HEK293 (cell line): ENCODE data around the gene SYNPO.

Experiments used
- CTCF ChIA-PET: fragments of 350-600 bp; formaldehyde crosslinking; extraction: SDS; loops from one replicate; lab custom pipeline; 2021; ENCODE audit warnings: antibody characterized with exemption; lab: Yijun Ruan, JAX
- POLR2A ChIA-PET: fragments of 300-600 bp; formaldehyde crosslinking; extraction: SDS; loops from one replicate; lab custom pipeline; 2020; ENCODE audit warnings: antibody characterized with exemption, inconsistent platforms; lab: Yijun Ruan, JAX
- H3K27ac ChIP-seq: fragments of 200-500 bp; sonication (Bioruptor generic); 2 replicates; pipeline ENCODE4 v1.5.1; 2014; ENCODE audit warnings: low read depth, low read length, control low read depth, inconsistent platforms; ENCODE audit errors: extremely low read depth
- H3K36me3 ChIP-seq, 2 experiments: fragments of 200-500 bp in 1 of 2; sonication (Bioruptor generic) in 1 of 2; 1 replicate in 1 of 2; 2 replicates in 1 of 2; pipeline ENCODE4 v1.5.1; 2014 to 2017; ENCODE audit warnings: inconsistent platforms in 2 of 2, low read length in 2 of 2; ENCODE audit not compliant: control insufficient read depth in 2 of 2, insufficient read depth in 1 of 2
- H3K4me1 ChIP-seq: fragments of 200-500 bp; sonication (Bioruptor generic); 2 replicates; pipeline ENCODE4 v1.5.1; 2014; ENCODE audit warnings: mild to moderate bottlenecking, low read length, inconsistent platforms; ENCODE audit not compliant: control insufficient read depth, insufficient read depth
- H3K4me3 ChIP-seq: 2 replicates; pipeline ENCODE4 v1.5.1; 2011; ENCODE audit warnings: low read depth, mild to moderate bottlenecking, control low read depth, low read length, moderate library complexity
- H3K9me3 ChIP-seq: fragments of 200-500 bp; sonication (Bioruptor generic); 2 replicates; pipeline ENCODE4 v1.5.1; 2014; ENCODE audit warnings: low read depth, low read length, inconsistent platforms; ENCODE audit not compliant: control insufficient read depth, insufficient read depth
- ELK4 ChIP-seq: IDR thresholded peaks from 2 replicates; pipeline ENCODE4 v1.6.1; 2011; ENCODE audit warnings: mild to moderate bottlenecking, low read depth, low read length, borderline replicate concordance
- GLIS2 ChIP-seq: fragments of 450-650 bp; formaldehyde crosslinking; IDR thresholded peaks from 2 replicates; pipeline ENCODE4 v1.5.1; 2016; ENCODE audit warnings: missing biosample characterization, missing genetic modification characterization
- MZF1 ChIP-seq: fragments of 450-650 bp; formaldehyde crosslinking; IDR thresholded peaks from 2 replicates; pipeline ENCODE4 v1.5.1; 2017; ENCODE audit warnings: missing biosample characterization, missing genetic modification characterization, borderline replicate concordance
- PATZ1 ChIP-seq: fragments of 450-650 bp; formaldehyde crosslinking; IDR thresholded peaks from 2 replicates; pipeline ENCODE4 v1.5.1; 2016; ENCODE audit warnings: missing biosample characterization, missing genetic modification characterization
- PRDM10 ChIP-seq: fragments of 450-650 bp; formaldehyde crosslinking; IDR thresholded peaks from 2 replicates; pipeline ENCODE4 v1.5.1; 2016; ENCODE audit warnings: missing biosample characterization, missing genetic modification characterization
- ZBTB7A ChIP-seq: fragments of 450-650 bp; formaldehyde crosslinking; IDR thresholded peaks from 2 replicates; pipeline ENCODE4 v1.5.1; 2016; ENCODE audit warnings: low read depth, missing biosample characterization, missing genetic modification characterization
- ZBTB8A ChIP-seq: fragments of 450-650 bp; formaldehyde crosslinking; IDR thresholded peaks from 2 replicates; pipeline ENCODE4 v1.5.1; 2016; ENCODE audit warnings: missing biosample characterization, missing genetic modification characterization
- ZNF157 ChIP-seq: fragments of 450-650 bp; formaldehyde crosslinking; IDR thresholded peaks from 2 replicates; pipeline ENCODE4 v1.5.1; 2016; ENCODE audit warnings: missing biosample characterization, missing genetic modification characterization
- ZNF184 ChIP-seq: fragments of 450-650 bp; IDR thresholded peaks from 2 replicates; pipeline ENCODE4 v1.5.1; 2018; ENCODE audit warnings: missing biosample characterization, mild to moderate bottlenecking, missing genetic modification characterization
- ZNF239 ChIP-seq: fragments of 450-650 bp; formaldehyde crosslinking; IDR thresholded peaks from 2 replicates; pipeline ENCODE4 v1.5.1; 2016; ENCODE audit warnings: missing biosample characterization, missing genetic modification characterization
- ZNF266 ChIP-seq: fragments of 450-650 bp; formaldehyde crosslinking; IDR thresholded peaks from 2 replicates; pipeline ENCODE4 v1.5.1; 2016; ENCODE audit warnings: missing biosample characterization, missing genetic modification characterization, low read depth
- ZNF292 ChIP-seq: fragments of 450-650 bp; formaldehyde crosslinking; IDR thresholded peaks from 2 replicates; pipeline ENCODE4 v1.5.1; 2016; ENCODE audit warnings: low read depth, missing biosample characterization, missing genetic modification characterization, borderline replicate concordance
- ZNF341 ChIP-seq: fragments of 450-650 bp; formaldehyde crosslinking; IDR thresholded peaks from 2 replicates; pipeline ENCODE4; 2016; ENCODE audit warnings: low read depth, missing biosample characterization, missing genetic modification characterization
- ZNF366 ChIP-seq: fragments of 450-650 bp; formaldehyde crosslinking; conservative IDR thresholded peaks from 2 replicates; pipeline ENCODE4 v1.5.1; 2016; ENCODE audit warnings: missing biosample characterization, missing genetic modification characterization
- ZNF394 ChIP-seq: fragments of 450-650 bp; formaldehyde crosslinking; IDR thresholded peaks from 2 replicates; pipeline ENCODE4 v1.5.1; 2016; ENCODE audit warnings: missing biosample characterization, missing genetic modification characterization, mild to moderate bottlenecking, moderate library complexity, borderline replicate concordance
- ZNF398 ChIP-seq: fragments of 450-650 bp; formaldehyde crosslinking; IDR thresholded peaks from 2 replicates; pipeline ENCODE4 v1.5.1; 2017; ENCODE audit warnings: missing biosample characterization, missing genetic modification characterization
- ZNF488 ChIP-seq: fragments of 450-650 bp; formaldehyde crosslinking; IDR thresholded peaks from 2 replicates; pipeline ENCODE4 v1.5.1; 2016; ENCODE audit warnings: missing biosample characterization, missing genetic modification characterization
- ZNF600 ChIP-seq: fragments of 450-650 bp; formaldehyde crosslinking; IDR thresholded peaks from 2 replicates; pipeline ENCODE4 v1.5.1; 2016; ENCODE audit warnings: missing biosample characterization, missing genetic modification characterization
- ZNF629 ChIP-seq: fragments of 450-650 bp; formaldehyde crosslinking; IDR thresholded peaks from 2 replicates; pipeline ENCODE4 v1.5.1; 2017; ENCODE audit warnings: missing biosample characterization, missing genetic modification characterization
- ZNF658 ChIP-seq: fragments of 450-650 bp; formaldehyde crosslinking; IDR thresholded peaks from 2 replicates; pipeline ENCODE4; 2016; ENCODE audit warnings: missing biosample characterization, missing genetic modification characterization
- ZNF692 ChIP-seq: fragments of 450-650 bp; formaldehyde crosslinking; IDR thresholded peaks from 2 replicates; pipeline ENCODE4 v1.5.1; 2016; ENCODE audit warnings: missing biosample characterization, missing genetic modification characterization
- ZNF768 ChIP-seq: fragments of 450-650 bp; formaldehyde crosslinking; IDR thresholded peaks from 2 replicates; pipeline ENCODE4 v1.5.1; 2018; ENCODE audit warnings: missing biosample characterization, mild to moderate bottlenecking, missing genetic modification characterization
- ZNF837 ChIP-seq: fragments of 450-650 bp; formaldehyde crosslinking; IDR thresholded peaks from 2 replicates; pipeline ENCODE4 v1.5.1; 2016; ENCODE audit warnings: missing biosample characterization, missing genetic modification characterization

The SYNPO gene

GRCh38 chr5:150599281-150599680 is 41.2 kb upstream of the SYNPO start:
- no peaks in the 10 kb centered on the region; the same call in 1 of the 2 replicates for H3K4me1 ChIP-seq
- CTCF ChIA-PET = no interaction called here
- TF ChIP-seq MZF1 (tag by site-specific recombination) (no peak), ZNF658 (tag by site-specific recombination) (no peak), ZNF394 (tag by site-specific recombination) (no peak), ZNF184 (tag by site-specific recombination) (no peak), ZNF157 (tag by site-specific recombination) (no peak), ELK4 (no peak), ZNF239 (no peak), ZNF292 (tag by site-specific recombination) (no peak), ZNF366 (tag by site-specific recombination) (no peak), ZNF837 (tag by site-specific recombination) (no peak), ZNF488 (tag by site-specific recombination) (no peak), ZNF266 (tag by site-specific recombination) (no peak)
- TF ChIP-seq, all 188 proteins: peak for 0
- POLR2A ChIA-PET = interaction anchor here (1.1 kb wide), 1 partner anchor 15 kb away, joined by 3 read pairs; no protein-coding TSS in a partner anchor
- no peaks in the 10 kb centered on the region for H3K36me3 ChIP-seq
- H3K27ac ChIP-seq = no peak overlapping the region
- H3K9me3 ChIP-seq = no peaks in the 10 kb centered on the region
- H3K4me3 ChIP-seq = no peak overlapping the region

GRCh38 chr5:150599917-150600511 is 40.4 kb upstream of the SYNPO start:
- Histone ChIP-seq H3K9me3 (no peaks in the 10 kb centered on the region), H3K4me1 (no peaks in the 10 kb centered on the region; the same call in 1 of the 2 replicates), H3K27ac (no peak overlapping the region), H3K4me3 (no peak overlapping the region), H3K36me3 (no peaks in the 10 kb centered on the region)
- ChIA-PET CTCF (no interaction called here), POLR2A (interaction anchor here (1.1 kb wide), 1 partner anchor 16 kb away, joined by 3 read pairs; no protein-coding TSS in a partner anchor)
- TF ChIP-seq PRDM10 (tag by site-specific recombination) (0 out of 2 replicates have a peak, but pooled peaks have one; percentile 27), PATZ1 (peak; percentile 78), ZNF692 (tag by site-specific recombination) (no peak), ZNF341 (peak; percentile 56), ZNF768 (peak; percentile 25; the same call in 1 of the 2 replicates), ZBTB7A (tag by site-specific recombination) (no peak), ZNF398 (tag by site-specific recombination) (peak; percentile 41), ZBTB8A (0 out of 2 replicates have a peak, but pooled peaks have one; percentile 25), GLIS2 (tag by site-specific recombination) (peak; percentile 24; the same call in 1 of the 2 replicates), ZNF629 (tag by site-specific recombination) (peak; percentile 60; the same call in 1 of the 2 replicates), ZNF600 (tag by site-specific recombination) (0 out of 2 replicates have a peak, but pooled peaks have one; percentile 37)
